ENCODE results near the gene NTN5. TPM values are rescaled to one million over a fixed set of nuclear protein-coding genes. Genes with fewer than 3 reads are reported as not detected.

NTN5 gene
- total and polyA plus RNA-seq, 2 experiments from 2014 or later, result 0.52 to 0.94 TPM

DNA sequence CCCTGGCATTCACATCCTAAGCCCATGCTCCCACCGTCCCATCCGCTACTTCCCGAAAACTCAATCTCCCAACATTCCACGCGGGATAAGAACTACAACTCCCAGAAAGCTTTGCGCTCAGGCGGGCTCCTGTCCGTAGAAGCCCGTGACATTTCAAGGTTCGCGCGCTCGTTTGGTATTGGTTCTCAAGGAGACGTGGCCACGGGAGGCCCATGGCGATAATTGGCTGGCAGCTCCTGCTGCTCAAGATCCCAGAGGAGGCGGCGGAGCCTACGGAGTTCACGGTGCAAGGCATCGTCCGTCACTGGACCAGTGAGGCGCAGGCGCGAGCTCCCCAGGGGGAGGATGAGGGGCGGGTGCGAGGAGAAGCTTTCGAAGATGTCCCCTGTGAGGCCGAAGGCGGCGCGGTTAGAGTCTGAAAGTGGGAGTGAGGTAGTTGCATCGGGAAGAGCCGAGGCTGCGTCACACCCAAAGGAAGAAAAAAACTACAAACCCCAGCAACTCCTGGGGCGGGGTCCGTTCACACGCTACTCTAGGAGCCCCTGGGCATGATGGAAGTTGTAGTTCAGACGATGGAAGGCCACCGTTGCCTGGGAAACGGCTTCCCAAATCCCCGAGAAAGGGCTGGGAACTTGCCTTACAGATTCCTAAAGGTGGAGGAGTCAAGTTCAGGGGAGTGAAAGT, 47.9 kb upstream of the NTN5 start:
- peaks cover 36% of the 10 kb centered on the region for H3K4me1 Mint-ChIP-seq
- Histone ChIP-seq H3K4me2 (peak overlapping the region; percentile 70), H4K20me1 (replicated peaks; ENCODE audit: insufficient read depth) (no peaks in the 10 kb centered on the region)

GRCh38 chr19:48720251-48720612, 47.4 kb upstream of the NTN5 start:
- Histone ChIP-seq H3K79me2 (replicated peaks; ENCODE audit: insufficient read depth) (no peaks in the 10 kb centered on the region), H3K4me3 (peak overlapping the region; percentile 58), H3K27me3 (ENCODE audit: insufficient read depth) (no peaks in the 10 kb centered on the region), H3K27ac (ENCODE audit: low read depth) (no peak overlapping the region), H4K20me1 (replicated peaks; ENCODE audit: insufficient read depth) (no peaks in the 10 kb centered on the region), H3K4me2 (peak overlapping the region; percentile 70), H2AFZ (no peak overlapping the region), H3K4me1 (ENCODE audit: insufficient read depth) (peaks cover 34% of the 10 kb centered on the region), H3K36me3 (ENCODE audit: insufficient read depth) (no peaks in the 10 kb centered on the region), H3F3A (replicated peaks; ENCODE audit: low read depth) (peaks cover 9% of the 10 kb centered on the region; the same call in 1 of the 2 replicates), H3K9me2 (ENCODE audit: insufficient read depth) (no peaks in the 10 kb centered on the region)
- Mint-ChIP-seq H3K27ac (no peak overlapping the region; the same call in 1 of the 2 replicates), H3K4me1 (peaks cover 37% of the 10 kb centered on the region), H3K27me3 (ENCODE audit: insufficient read depth, low read depth, poor library complexity) (peaks cover 22% of the 10 kb centered on the region), H3K4me3 (peak overlapping the region; percentile 99), H3K36me3 (ENCODE audit: low read depth) (no peaks in the 10 kb centered on the region; the same call in 2 of the 3 replicates), H3K9me3 (peaks cover 3% of the 10 kb centered on the region; the same call in 1 of the 3 replicates)
- ATAC-seq (no peak), DNase-seq (ENCODE audit: low spot score) (no peak)
- TF ChIP-seq JUNB (IDR thresholded peaks at IDR 0.05; ENCODE audit: unreplicated experiment) (no peak), EZH2phosphoT487 (IDR thresholded peaks at IDR 0.05; ENCODE audit: unreplicated experiment) (no peak)

More for the DNA sequence above, 47.9 kb upstream of the NTN5 start:
- peaks cover 29% of the 10 kb centered on the region for H3K4me1 ChIP-seq (ENCODE audit: insufficient read depth)
- no peak overlapping the region for H3K27ac ChIP-seq (ENCODE audit: low read depth)
- peak; percentile 100 for DNase-seq (ENCODE audit: low spot score)
- H3K79me2 ChIP-seq (replicated peaks; ENCODE audit: insufficient read depth), result no peaks in the 10 kb centered on the region
- H3K36me3 ChIP-seq (ENCODE audit: insufficient read depth), result no peaks in the 10 kb centered on the region
- ATAC-seq, result peak; percentile 82
- Mint-ChIP-seq H3K4me3 (peak overlapping the region; percentile 99), H3K9me3 (peaks cover 3% of the 10 kb centered on the region; the same call in 1 of the 3 replicates), H3K36me3 (ENCODE audit: low read depth) (no peaks in the 10 kb centered on the region; the same call in 2 of the 3 replicates), H3K27ac (peak overlapping the region; percentile 99), H3K27me3 (ENCODE audit: insufficient read depth, low read depth, poor library complexity) (peaks cover 19% of the 10 kb centered on the region)
- peak overlapping the region; percentile 58 for H3K4me3 ChIP-seq
- no peak overlapping the region for H2AFZ ChIP-seq
- H3K27me3 ChIP-seq (ENCODE audit: insufficient read depth), result no peaks in the 10 kb centered on the region
- H3K9me2 ChIP-seq (ENCODE audit: insufficient read depth), result no peaks in the 10 kb centered on the region
- TF ChIP-seq, protein P1, sequence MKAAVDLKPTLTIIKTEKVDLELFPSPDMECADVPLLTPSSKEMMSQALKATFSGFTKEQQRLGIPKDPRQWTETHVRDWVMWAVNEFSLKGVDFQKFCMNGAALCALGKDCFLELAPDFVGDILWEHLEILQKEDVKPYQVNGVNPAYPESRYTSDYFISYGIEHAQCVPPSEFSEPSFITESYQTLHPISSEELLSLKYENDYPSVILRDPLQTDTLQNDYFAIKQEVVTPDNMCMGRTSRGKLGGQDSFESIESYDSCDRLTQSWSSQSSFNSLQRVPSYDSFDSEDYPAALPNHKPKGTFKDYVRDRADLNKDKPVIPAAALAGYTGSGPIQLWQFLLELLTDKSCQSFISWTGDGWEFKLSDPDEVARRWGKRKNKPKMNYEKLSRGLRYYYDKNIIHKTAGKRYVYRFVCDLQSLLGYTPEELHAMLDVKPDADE (IDR thresholded peaks at IDR 0.05), result peak; percentile 95
- TF ChIP-seq CREB1 (CRISPR knock-in tag; IDR thresholded peaks at IDR 0.05; ENCODE audit: low read depth) (peak; percentile 72), POLR2AphosphoS5 (IDR thresholded peaks at IDR 0.05; ENCODE audit: low read depth) (peak; percentile 50; the same call in 1 of the 2 replicates), EZH2phosphoT487 (IDR thresholded peaks at IDR 0.05; ENCODE audit: unreplicated experiment) (no peak)
- peaks cover 4% of the 10 kb centered on the region; the same call in 1 of the 2 replicates for H3F3A ChIP-seq (replicated peaks; ENCODE audit: low read depth)

GRCh38 chr19:48719263-48720171, 46.7 kb upstream of the NTN5 start, which contains the start of gene MAMSTR:
Gene MAMSTR (minus strand): TSS chr19:48719725. CDS start chr19:48719031, 694 bp downstream.
- H3K27ac Mint-ChIP-seq, result peak within 1 kb of the TSS; percentile 57
- Histone ChIP-seq H4K20me1 (replicated peaks; ENCODE audit: insufficient read depth) (no peaks in the 10 kb centered on the region), H3K27me3 (ENCODE audit: insufficient read depth) (no peaks in the 10 kb centered on the region), H3K4me1 (ENCODE audit: insufficient read depth) (peaks cover 38% of the 10 kb centered on the region), H2AFZ (no peak within 1 kb of the TSS), H3K9me2 (ENCODE audit: insufficient read depth) (no peaks in the 10 kb centered on the region), H3K27ac (ENCODE audit: low read depth) (no peak within 1 kb of the TSS), H3K79me2 (replicated peaks; ENCODE audit: insufficient read depth) (no peaks in the 10 kb centered on the region), H3K4me3 (peak within 1 kb of the TSS; percentile 58), H3F3A (replicated peaks; ENCODE audit: low read depth) (peaks cover 13% of the 10 kb centered on the region; the same call in 1 of the 2 replicates), H3K36me3 (ENCODE audit: insufficient read depth) (no peaks in the 10 kb centered on the region), H3K4me2 (peak within 1 kb of the TSS; percentile 70)
- H3K4me1 Mint-ChIP-seq, result peaks cover 39% of the 10 kb centered on the region
- DNase-seq (ENCODE audit: low spot score) (peak; percentile 35), ATAC-seq (peak; percentile 6)
- no peak for TF ChIP-seq STAT1 (IDR thresholded peaks at IDR 0.05; ENCODE audit: unreplicated experiment)
- TF ChIP-seq, protein P2, sequence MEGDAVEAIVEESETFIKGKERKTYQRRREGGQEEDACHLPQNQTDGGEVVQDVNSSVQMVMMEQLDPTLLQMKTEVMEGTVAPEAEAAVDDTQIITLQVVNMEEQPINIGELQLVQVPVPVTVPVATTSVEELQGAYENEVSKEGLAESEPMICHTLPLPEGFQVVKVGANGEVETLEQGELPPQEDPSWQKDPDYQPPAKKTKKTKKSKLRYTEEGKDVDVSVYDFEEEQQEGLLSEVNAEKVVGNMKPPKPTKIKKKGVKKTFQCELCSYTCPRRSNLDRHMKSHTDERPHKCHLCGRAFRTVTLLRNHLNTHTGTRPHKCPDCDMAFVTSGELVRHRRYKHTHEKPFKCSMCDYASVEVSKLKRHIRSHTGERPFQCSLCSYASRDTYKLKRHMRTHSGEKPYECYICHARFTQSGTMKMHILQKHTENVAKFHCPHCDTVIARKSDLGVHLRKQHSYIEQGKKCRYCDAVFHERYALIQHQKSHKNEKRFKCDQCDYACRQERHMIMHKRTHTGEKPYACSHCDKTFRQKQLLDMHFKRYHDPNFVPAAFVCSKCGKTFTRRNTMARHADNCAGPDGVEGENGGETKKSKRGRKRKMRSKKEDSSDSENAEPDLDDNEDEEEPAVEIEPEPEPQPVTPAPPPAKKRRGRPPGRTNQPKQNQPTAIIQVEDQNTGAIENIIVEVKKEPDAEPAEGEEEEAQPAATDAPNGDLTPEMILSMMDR (conservative IDR thresholded peaks at IDR 0.05; ENCODE audit: low read depth in 2 of 2), result peak in 1 of 2 experiments; percentile 37; a peak in 2 of 4 replicates
- peaks cover 27% of the 10 kb centered on the region for H3K27me3 Mint-ChIP-seq (ENCODE audit: insufficient read depth, low read depth, poor library complexity)
- peak within 1 kb of the TSS; percentile 99 for H3K4me3 Mint-ChIP-seq
- peaks cover 3% of the 10 kb centered on the region; the same call in 1 of the 3 replicates for H3K9me3 Mint-ChIP-seq
- no peaks in the 10 kb centered on the region; the same call in 2 of the 3 replicates for H3K36me3 Mint-ChIP-seq (ENCODE audit: low read depth)
